Measurements from ENCODE around the gene DDX42.

GRCh38 chr17:63828936-63829335 lies 55.0 kb downstream of the DDX42 start:
- TF ChIP-seq EZH2 (IDR thresholded peaks at IDR 0.05; ENCODE audit: insufficient read depth, poor library complexity, severe bottlenecking) (no peak), EZH2phosphoT487 (IDR thresholded peaks at IDR 0.05; ENCODE audit: insufficient read depth, low read depth) (no peak)

All from GM23248 (cell line).